SK-N-SH treated with all-trans-retinoic acid at 6 μM for 48 hours (cell line): ENCODE measurements around the gene FOXF2.

Experiments
- ATAC-seq: fragments of 200-7000 bp; cut with Tn5 transposase; 3 replicates; pipeline ENCODE4 v1.9.1; 2020; ENCODE audit warnings: mild to moderate bottlenecking, moderate library complexity
- ARNTL ChIP-seq: fragments of 450-650 bp; formaldehyde crosslinking; IDR thresholded peaks from 2 replicates; pipeline ENCODE4 v1.5.0; 2020; ENCODE audit warnings: low read depth, mild to moderate bottlenecking, moderate library complexity, borderline replicate concordance
- BACH2 ChIP-seq: fragments of 250-450 bp; sonication (Bioruptor Pico); IDR thresholded peaks from 2 replicates; pipeline ENCODE4 v1.9.0; 2021; ENCODE audit warnings: mild to moderate bottlenecking, borderline replicate concordance
- CSDC2 ChIP-seq: fragments of 250-450 bp; sonication (Bioruptor Pico); IDR thresholded peaks from 2 replicates; pipeline ENCODE4 v1.5.0; 2020; ENCODE audit warnings: mild to moderate bottlenecking, moderate library complexity
- ESRRG ChIP-seq: fragments of 250-450 bp; sonication (Bioruptor Pico); IDR thresholded peaks from 2 replicates; pipeline ENCODE4 v1.6.1; 2021; ENCODE audit warnings: mild to moderate bottlenecking
- ISL1 ChIP-seq: fragments of 250-450 bp; sonication (Bioruptor Pico); IDR thresholded peaks from 2 replicates; pipeline ENCODE4 v2.1.2; 2022; ENCODE audit warnings: mild to moderate bottlenecking, moderate library complexity
- OSR1 ChIP-seq: fragments of 250-450 bp; sonication (Bioruptor Pico); IDR thresholded peaks from 2 replicates; pipeline ENCODE4 v1.8.0; 2022; ENCODE audit warnings: moderate library complexity, mild to moderate bottlenecking, inconsistent platforms
- RARB ChIP-seq: fragments of 250-450 bp; sonication (Bioruptor Pico); IDR thresholded peaks from 2 replicates; pipeline ENCODE4 v1.8.0; 2021; ENCODE audit warnings: mild to moderate bottlenecking, moderate library complexity
- SNAI2 ChIP-seq: fragments of 250-450 bp; sonication (Bioruptor Pico); IDR thresholded peaks from 2 replicates; pipeline ENCODE4 v1.5.0; 2020; ENCODE audit warnings: mild to moderate bottlenecking, moderate library complexity
- TCF4 ChIP-seq: fragments of 250-450 bp; sonication (Bioruptor Pico); IDR thresholded peaks from 2 replicates; pipeline ENCODE4 v1.8.0; 2021; ENCODE audit warnings: mild to moderate bottlenecking, moderate library complexity, borderline replicate concordance
- ZFP3 ChIP-seq: fragments of 250-450 bp; sonication (Bioruptor Pico); IDR thresholded peaks from 2 replicates; pipeline ENCODE4 v1.5.0; 2020; ENCODE audit warnings: mild to moderate bottlenecking, moderate library complexity
- ZFP30 ChIP-seq: fragments of 450-650 bp; formaldehyde crosslinking; IDR thresholded peaks from 2 replicates; pipeline ENCODE4 v1.5.0; 2022; ENCODE audit warnings: mild to moderate bottlenecking, moderate library complexity
- ZNF565 ChIP-seq: fragments of 450-650 bp; formaldehyde crosslinking; conservative IDR thresholded peaks from 2 replicates; pipeline ENCODE4 v1.5.0; 2020; ENCODE audit warnings: low read depth, mild to moderate bottlenecking, moderate library complexity
- TF ChIP-seq, protein P1 (sequence below): fragments of 250-450 bp; sonication (Bioruptor Pico); IDR thresholded peaks from 2 replicates; pipeline ENCODE4 v1.8.0; 2020; ENCODE audit warnings: mild to moderate bottlenecking, moderate library complexity, borderline replicate concordance
- TF ChIP-seq, protein P2 (sequence below): fragments of 250-450 bp; sonication (Bioruptor Pico); IDR thresholded peaks from 2 replicates; pipeline ENCODE4 v1.5.1; 2021; ENCODE audit warnings: mild to moderate bottlenecking, moderate library complexity
- TF ChIP-seq, protein P3 (sequence below): fragments of 250-450 bp; sonication (Bioruptor Pico); IDR thresholded peaks from 2 replicates; pipeline ENCODE4 v1.8.0; 2021; ENCODE audit warnings: low read depth, mild to moderate bottlenecking, moderate library complexity, borderline replicate concordance
- TF ChIP-seq, protein P4 (sequence below): fragments of 250-450 bp; sonication (Bioruptor Pico); IDR thresholded peaks from 2 replicates; pipeline ENCODE4 v1.5.1; 2020; ENCODE audit warnings: low read depth, mild to moderate bottlenecking, moderate library complexity

Gene FOXF2

DNA sequence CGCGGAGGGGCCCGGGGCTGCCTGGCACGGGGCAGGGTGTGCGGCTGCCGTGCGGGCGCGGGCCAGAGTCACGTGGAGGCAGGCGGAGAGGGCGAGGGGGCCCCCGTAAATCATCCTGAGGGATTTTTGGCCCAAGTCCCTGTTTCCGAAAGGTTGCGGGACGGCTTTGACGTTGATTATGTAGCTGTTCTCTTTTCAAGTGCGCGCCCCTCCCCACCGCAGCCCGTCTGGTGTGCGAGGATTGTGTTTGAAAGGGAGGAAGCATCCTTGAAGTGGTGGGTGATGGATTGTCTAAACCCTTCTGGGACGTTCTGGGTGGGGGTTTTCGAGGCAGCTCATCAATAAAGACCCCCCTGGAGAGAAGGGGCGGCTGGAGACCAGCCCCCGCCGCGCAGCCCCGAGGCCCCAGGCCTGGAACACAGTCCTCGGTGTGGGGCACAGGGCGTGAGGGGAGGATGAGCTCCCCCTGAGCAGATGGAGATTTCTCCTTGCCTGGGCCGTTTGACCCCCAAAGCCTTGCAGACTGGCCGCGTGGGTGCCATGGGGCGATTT lies 7.0 kb upstream of the FOXF2 start (continued):
- TF ChIP-seq, protein P1, sequence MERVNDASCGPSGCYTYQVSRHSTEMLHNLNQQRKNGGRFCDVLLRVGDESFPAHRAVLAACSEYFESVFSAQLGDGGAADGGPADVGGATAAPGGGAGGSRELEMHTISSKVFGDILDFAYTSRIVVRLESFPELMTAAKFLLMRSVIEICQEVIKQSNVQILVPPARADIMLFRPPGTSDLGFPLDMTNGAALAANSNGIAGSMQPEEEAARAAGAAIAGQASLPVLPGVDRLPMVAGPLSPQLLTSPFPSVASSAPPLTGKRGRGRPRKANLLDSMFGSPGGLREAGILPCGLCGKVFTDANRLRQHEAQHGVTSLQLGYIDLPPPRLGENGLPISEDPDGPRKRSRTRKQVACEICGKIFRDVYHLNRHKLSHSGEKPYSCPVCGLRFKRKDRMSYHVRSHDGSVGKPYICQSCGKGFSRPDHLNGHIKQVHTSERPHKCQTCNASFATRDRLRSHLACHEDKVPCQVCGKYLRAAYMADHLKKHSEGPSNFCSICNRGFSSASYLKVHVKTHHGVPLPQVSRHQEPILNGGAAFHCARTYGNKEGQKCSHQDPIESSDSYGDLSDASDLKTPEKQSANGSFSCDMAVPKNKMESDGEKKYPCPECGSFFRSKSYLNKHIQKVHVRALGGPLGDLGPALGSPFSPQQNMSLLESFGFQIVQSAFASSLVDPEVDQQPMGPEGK (CRISPR knock-in tag) = no peak
- TF ChIP-seq TCF4 = no peak

DNA sequence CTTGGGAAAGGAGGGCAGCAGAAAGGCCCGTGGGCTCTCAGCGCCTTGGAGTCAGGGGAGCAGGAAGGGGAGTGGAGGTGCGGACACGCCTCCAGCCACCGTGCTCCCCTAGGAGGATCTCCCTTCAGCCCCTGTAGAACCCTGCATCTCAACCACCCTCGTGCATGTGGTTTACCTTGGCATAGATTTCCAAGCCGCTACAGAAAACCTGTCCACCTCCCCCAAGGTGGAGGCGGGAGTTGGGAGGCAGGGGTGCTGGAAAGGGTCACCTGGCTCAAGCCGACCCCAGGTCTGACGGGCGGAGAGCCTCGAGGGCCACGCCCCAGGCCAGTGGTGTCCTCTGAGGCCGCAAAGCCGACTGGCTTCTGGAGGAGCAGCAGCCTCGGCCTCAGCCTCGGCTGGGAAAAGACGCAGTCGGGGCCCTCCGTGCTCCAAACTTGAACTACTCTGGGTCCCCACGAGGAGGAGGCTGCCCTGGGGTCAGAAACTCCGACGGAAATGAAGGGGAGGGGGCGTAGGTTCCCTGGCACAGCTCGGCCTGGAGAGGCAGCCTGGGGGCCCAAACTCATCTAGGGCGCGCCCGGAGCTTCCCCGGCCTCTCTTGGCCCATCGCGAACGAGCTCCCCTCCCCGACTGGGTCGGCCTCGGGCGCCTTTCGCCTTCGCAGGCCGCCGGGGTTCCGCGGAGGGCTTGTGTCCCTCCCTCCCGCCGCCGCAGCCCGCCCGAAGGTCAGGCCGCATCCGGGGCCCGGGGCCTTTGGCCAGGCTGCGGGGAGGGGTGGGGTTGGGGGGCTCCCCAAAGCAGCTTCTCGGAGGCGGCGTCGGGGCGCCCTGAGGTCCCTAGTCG lies 6.3 kb upstream of the FOXF2 start:
- ATAC-seq = no peak

DNA sequence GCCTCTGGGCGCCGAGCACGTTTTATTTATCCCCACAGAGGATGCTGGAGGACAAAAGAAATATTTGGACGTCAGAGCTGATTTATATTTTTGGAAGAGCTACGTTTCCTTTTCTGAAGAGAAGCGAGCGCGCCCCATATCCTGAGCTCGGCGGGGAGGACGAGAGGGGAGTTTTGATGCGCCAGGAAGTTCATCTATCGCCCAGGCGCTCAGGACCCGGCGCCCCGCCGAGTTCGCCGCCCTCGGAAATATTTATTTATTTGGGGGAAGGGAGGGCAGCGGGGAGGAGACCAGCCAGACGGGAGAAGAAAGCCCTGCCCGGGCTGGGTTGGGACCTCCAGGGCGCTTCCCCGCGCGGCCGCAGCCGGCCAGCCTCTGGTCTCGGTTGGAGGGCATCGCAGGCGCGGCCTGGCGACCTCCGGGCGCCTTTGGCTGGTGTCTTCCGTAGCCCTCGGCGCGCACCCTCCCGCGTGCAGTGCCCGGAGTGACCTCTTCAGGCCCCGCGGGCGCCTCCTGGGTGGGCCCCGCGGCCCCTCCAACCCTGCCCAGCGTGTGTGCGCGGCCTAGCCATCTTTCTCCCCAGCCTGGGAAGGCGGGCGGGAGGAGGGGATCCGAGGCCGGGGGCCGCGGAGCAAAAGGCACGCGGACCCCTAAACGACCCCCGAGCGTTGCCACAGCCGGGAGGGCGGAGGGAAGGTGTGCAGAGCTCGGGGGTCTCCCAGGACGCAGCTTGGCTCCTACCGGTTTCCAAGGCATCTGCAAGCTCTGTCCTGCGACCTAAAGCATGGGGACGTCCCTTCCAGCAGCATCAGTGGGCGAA lies 5.4 kb upstream of the FOXF2 start:
- TF ChIP-seq RARB (CRISPR knock-in tag) (no peak), ESRRG (no peak), BACH2 (CRISPR knock-in tag) (no peak), ARNTL (CRISPR knock-in tag) (no peak), ZNF565 (no peak), ISL1 (CRISPR knock-in tag) (no peak), TCF4 (no peak), OSR1 (CRISPR knock-in tag) (no peak), SNAI2 (no peak), ZFP30 (no peak)
- TF ChIP-seq, protein P2, sequence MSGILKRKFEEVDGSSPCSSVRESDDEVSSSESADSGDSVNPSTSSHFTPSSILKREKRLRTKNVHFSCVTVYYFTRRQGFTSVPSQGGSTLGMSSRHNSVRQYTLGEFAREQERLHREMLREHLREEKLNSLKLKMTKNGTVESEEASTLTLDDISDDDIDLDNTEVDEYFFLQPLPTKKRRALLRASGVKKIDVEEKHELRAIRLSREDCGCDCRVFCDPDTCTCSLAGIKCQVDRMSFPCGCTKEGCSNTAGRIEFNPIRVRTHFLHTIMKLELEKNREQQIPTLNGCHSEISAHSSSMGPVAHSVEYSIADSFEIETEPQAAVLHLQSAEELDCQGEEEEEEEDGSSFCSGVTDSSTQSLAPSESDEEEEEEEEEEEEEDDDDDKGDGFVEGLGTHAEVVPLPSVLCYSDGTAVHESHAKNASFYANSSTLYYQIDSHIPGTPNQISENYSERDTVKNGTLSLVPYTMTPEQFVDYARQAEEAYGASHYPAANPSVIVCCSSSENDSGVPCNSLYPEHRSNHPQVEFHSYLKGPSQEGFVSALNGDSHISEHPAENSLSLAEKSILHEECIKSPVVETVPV (CRISPR knock-in tag) = no peak
- TF ChIP-seq, protein P3, sequence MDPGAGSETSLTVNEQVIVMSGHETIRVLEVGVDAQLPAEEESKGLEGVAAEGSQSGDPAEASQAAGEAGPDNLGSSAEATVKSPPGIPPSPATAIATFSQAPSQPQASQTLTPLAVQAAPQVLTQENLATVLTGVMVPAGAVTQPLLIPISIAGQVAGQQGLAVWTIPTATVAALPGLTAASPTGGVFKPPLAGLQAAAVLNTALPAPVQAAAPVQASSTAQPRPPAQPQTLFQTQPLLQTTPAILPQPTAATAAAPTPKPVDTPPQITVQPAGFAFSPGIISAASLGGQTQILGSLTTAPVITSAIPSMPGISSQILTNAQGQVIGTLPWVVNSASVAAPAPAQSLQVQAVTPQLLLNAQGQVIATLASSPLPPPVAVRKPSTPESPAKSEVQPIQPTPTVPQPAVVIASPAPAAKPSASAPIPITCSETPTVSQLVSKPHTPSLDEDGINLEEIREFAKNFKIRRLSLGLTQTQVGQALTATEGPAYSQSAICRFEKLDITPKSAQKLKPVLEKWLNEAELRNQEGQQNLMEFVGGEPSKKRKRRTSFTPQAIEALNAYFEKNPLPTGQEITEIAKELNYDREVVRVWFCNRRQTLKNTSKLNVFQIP = no peak
- TF ChIP-seq, protein P4, sequence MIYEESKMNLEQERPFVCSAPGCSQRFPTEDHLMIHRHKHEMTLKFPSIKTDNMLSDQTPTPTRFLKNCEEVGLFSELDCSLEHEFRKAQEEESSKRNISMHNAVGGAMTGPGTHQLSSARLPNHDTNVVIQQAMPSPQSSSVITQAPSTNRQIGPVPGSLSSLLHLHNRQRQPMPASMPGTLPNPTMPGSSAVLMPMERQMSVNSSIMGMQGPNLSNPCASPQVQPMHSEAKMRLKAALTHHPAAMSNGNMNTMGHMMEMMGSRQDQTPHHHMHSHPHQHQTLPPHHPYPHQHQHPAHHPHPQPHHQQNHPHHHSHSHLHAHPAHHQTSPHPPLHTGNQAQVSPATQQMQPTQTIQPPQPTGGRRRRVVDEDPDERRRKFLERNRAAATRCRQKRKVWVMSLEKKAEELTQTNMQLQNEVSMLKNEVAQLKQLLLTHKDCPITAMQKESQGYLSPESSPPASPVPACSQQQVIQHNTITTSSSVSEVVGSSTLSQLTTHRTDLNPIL = no peak
- no peak for ATAC-seq

More for the DNA sequence above, 6.3 kb upstream of the FOXF2 start:
- TF ChIP-seq ARNTL (CRISPR knock-in tag) (no peak), ZFP3 (CRISPR knock-in tag) (no peak), SNAI2 (no peak), CSDC2 (CRISPR knock-in tag) (no peak), TCF4 (no peak), BACH2 (CRISPR knock-in tag) (no peak), ESRRG (no peak), ZFP30 (no peak)
- TF ChIP-seq, protein P3 = no peak
- TF ChIP-seq, protein P4 = no peak
